Liver (tissue), 9 donors: ENCODE results near the gene CLCN4. TPM values are rescaled to one million over a fixed set of nuclear protein-coding genes. Genes with fewer than 3 reads are reported as not detected.

Experiments
- DNase-seq: peaks from one replicate; pipeline ENCODE4 v3.0.0-alpha.2; 2017; ENCODE audit warnings: low spot score
- H3K27ac ChIP-seq, 2 donors: one replicate each; pipeline ENCODE4 v1.7.0; 2013; ENCODE audit warnings: inconsistent platforms in 2 of 2, low read length in 2 of 2, control low read depth in 1 of 2, low read depth in 1 of 2, mild to moderate bottlenecking in 1 of 2
- H3K27me3 ChIP-seq, 4 donors: one replicate each; pipeline versions ENCODE4 v1.6.1 to v1.7.0; 2013; ENCODE audit warnings: low read length in 3 of 4, inconsistent platforms in 1 of 4, mild to moderate bottlenecking in 1 of 4, moderate library complexity in 1 of 4; ENCODE audit not compliant: control insufficient read depth in 4 of 4, insufficient read depth in 4 of 4
- H3K36me3 ChIP-seq, 4 donors: one replicate each; pipeline versions ENCODE4 v1.6.1 to v1.7.0; 2013; ENCODE audit warnings: low read length in 3 of 4, mild to moderate bottlenecking in 3 of 4, low read depth in 1 of 4, moderate library complexity in 1 of 4; ENCODE audit not compliant: control insufficient read depth in 4 of 4, insufficient read depth in 3 of 4
- H3K4me1 ChIP-seq, 4 donors: one replicate each; pipeline versions ENCODE4 v1.6.1 to v1.7.0; 2013; ENCODE audit warnings: low read length in 3 of 4, mild to moderate bottlenecking in 3 of 4, moderate library complexity in 1 of 4; ENCODE audit not compliant: control insufficient read depth in 4 of 4, insufficient read depth in 4 of 4
- H3K4me3 ChIP-seq, 3 donors: one replicate each; pipeline versions ENCODE4 v1.6.1 to v1.7.0; 2013; ENCODE audit warnings: low read length in 3 of 3, control low read depth in 1 of 3, low read depth in 1 of 3, mild to moderate bottlenecking in 1 of 3
- H3K9ac ChIP-seq, 2 donors: one replicate each; pipeline ENCODE4 v1.7.0; 2013; ENCODE audit warnings: low read length in 2 of 2, mild to moderate bottlenecking in 2 of 2, moderate library complexity in 2 of 2, control low read depth in 1 of 2, low read depth in 1 of 2
- H3K9me3 ChIP-seq, 4 donors: one replicate each; pipeline versions ENCODE4 v1.6.1 to v1.7.0; 2013; ENCODE audit warnings: low read length in 3 of 4; ENCODE audit not compliant: control insufficient read depth in 4 of 4
- EGR1 ChIP-seq, 2 donors: IDR thresholded peaks; 2 replicates each; pipeline ENCODE4 v1.6.1; 2016 to 2018; ENCODE audit warnings: antibody characterized with exemption in 2 of 2, low read depth in 2 of 2
- FOXA1 ChIP-seq: IDR thresholded peaks from 2 replicates; pipeline ENCODE4 v1.6.1; 2016; ENCODE audit warnings: antibody characterized with exemption
- GABPA ChIP-seq, 2 donors: IDR thresholded peaks in 1 of 2; conservative IDR thresholded peaks in 1 of 2; 2 replicates each; pipeline ENCODE4 v1.6.1; 2016; ENCODE audit warnings: antibody characterized with exemption in 2 of 2, mild to moderate bottlenecking in 1 of 2, moderate library complexity in 1 of 2
- HNF4A ChIP-seq, 2 donors: conservative IDR thresholded peaks; 2 replicates each; pipeline ENCODE4 v1.6.1; 2016; ENCODE audit warnings: antibody characterized with exemption in 2 of 2, mild to moderate bottlenecking in 2 of 2
- HNF4G ChIP-seq: IDR thresholded peaks from 2 replicates; pipeline ENCODE4 v1.6.1; 2016; ENCODE audit warnings: antibody characterized with exemption
- JUND ChIP-seq, 2 donors: IDR thresholded peaks; 2 replicates each; pipeline ENCODE4 v1.6.1; 2016; ENCODE audit warnings: antibody characterized with exemption in 2 of 2
- NR2F2 ChIP-seq: IDR thresholded peaks from 2 replicates; pipeline ENCODE4 v1.6.1; 2016; ENCODE audit warnings: antibody characterized with exemption
- RAD21 ChIP-seq, 2 donors: IDR thresholded peaks; 2 replicates each; pipeline ENCODE4 v1.6.1; 2016; ENCODE audit warnings: antibody characterized with exemption in 2 of 2, mild to moderate bottlenecking in 2 of 2
- RXRA ChIP-seq, 2 donors: IDR thresholded peaks; 2 replicates each; pipeline ENCODE4 v1.6.1; 2017 to 2018; ENCODE audit warnings: antibody characterized with exemption in 2 of 2, mild to moderate bottlenecking in 1 of 2
- SP1 ChIP-seq: IDR thresholded peaks from 2 replicates; pipeline ENCODE4 v1.6.1; 2018; ENCODE audit warnings: antibody characterized with exemption, mild to moderate bottlenecking
- TAF1 ChIP-seq: conservative IDR thresholded peaks from 2 replicates; pipeline ENCODE4 v1.6.1; 2016; ENCODE audit warnings: antibody characterized with exemption, mild to moderate bottlenecking
- WGBS: extraction: QIAGEN DNeasy Blood & Tissue Kit; methylation state at CpG from one replicate; pipeline ENCODE4 v1.1.7; 2013; 5-methylcytosine and 5-hydroxymethylcytosine counted together
- polyA plus RNA-seq, 2 donors: library from polyadenylated mRNA; stranded (reverse) in 1 of 2; unstranded in 1 of 2; fragments of 200-250 nt in 1 of 2; fragments of >200 nt in 1 of 2; fragmentation: Nextera tagmentation in 1 of 2; extraction: Ambion mirVana in 1 of 2; gene quantifications; one replicate each; pipeline versions ENCODE4 v1.2.1 to v1.2.3, GENCODE V29; 2013 to 2015
- total RNA-seq, 2 donors: library from RNA; depleted of rRNA; stranded (reverse); fragments of >200 nt; gene quantifications; one replicate each; pipeline ENCODE4 v1.2.3, GENCODE V29; 2014
- TF ChIP-seq, protein P1 (sequence below): IDR thresholded peaks from 2 replicates; pipeline ENCODE4 v1.6.1; 2016; ENCODE audit warnings: antibody characterized with exemption
- TF ChIP-seq, protein P2 (sequence below): fragments of 150-350 bp; IDR thresholded peaks from 2 replicates; pipeline ENCODE4 v1.5.1; 2017; ENCODE audit warnings: improper control_type of control experiment, low read depth, low read length; ENCODE audit not compliant: missing input control
- TF ChIP-seq, protein P3 (sequence below): IDR thresholded peaks from 2 replicates; pipeline ENCODE4 v1.6.1; 2016; ENCODE audit warnings: antibody characterized with exemption
- TF ChIP-seq, protein P4 (sequence below): IDR thresholded peaks from 2 replicates; pipeline ENCODE4 v1.6.1; 2016; ENCODE audit warnings: antibody characterized with exemption, mild to moderate bottlenecking
- TF ChIP-seq, protein P5 (sequence below): IDR thresholded peaks from 2 replicates; pipeline ENCODE4 v1.6.1; 2016; ENCODE audit warnings: antibody characterized with exemption
- donor health status: healthy.
- donor health status: healthy.
- donor health status: healthy.
- donor health status: healthy.
- donor health status: healthy.

CLCN4 gene
- total and polyA plus RNA-seq, 4 donors = 1.5 to 10.9 (median 4.0) TPM

DNA sequence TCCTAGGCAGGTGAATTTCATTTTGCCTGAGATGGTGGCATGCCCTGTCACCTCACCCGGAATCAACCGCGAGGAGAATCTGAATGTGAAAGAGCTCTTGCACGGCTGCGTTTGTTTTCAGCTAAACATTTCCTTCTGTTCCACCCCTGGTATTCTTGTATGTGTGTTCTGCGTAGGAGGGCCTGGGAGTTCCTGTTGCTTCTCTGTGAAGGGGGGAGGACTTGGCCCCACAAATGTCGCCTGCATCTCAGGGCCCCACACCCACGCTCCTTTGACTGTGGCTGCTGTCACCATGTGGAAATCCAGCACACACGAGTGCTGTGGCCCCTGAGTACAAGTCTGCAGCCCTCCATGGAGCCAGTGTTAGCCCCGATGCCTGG, 45.8 kb upstream of the CLCN4 start:
- H3K27me3 ChIP-seq = no peaks in the 10 kb centered on the region
- DNase-seq = no peak
- peak overlapping the region; percentile 42 to 56 for H3K27ac ChIP-seq
- H3K9me3 ChIP-seq = no peaks in the 10 kb centered on the region
- no peak overlapping the region for H3K4me3 ChIP-seq
- H3K4me1 ChIP-seq = peaks cover 0 to 5% (median 0%) of the 10 kb centered on the region in 4 donors
- TF ChIP-seq, protein P1, sequence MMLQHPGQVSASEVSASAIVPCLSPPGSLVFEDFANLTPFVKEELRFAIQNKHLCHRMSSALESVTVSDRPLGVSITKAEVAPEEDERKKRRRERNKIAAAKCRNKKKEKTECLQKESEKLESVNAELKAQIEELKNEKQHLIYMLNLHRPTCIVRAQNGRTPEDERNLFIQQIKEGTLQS = no peak
- TF ChIP-seq, protein P2, sequence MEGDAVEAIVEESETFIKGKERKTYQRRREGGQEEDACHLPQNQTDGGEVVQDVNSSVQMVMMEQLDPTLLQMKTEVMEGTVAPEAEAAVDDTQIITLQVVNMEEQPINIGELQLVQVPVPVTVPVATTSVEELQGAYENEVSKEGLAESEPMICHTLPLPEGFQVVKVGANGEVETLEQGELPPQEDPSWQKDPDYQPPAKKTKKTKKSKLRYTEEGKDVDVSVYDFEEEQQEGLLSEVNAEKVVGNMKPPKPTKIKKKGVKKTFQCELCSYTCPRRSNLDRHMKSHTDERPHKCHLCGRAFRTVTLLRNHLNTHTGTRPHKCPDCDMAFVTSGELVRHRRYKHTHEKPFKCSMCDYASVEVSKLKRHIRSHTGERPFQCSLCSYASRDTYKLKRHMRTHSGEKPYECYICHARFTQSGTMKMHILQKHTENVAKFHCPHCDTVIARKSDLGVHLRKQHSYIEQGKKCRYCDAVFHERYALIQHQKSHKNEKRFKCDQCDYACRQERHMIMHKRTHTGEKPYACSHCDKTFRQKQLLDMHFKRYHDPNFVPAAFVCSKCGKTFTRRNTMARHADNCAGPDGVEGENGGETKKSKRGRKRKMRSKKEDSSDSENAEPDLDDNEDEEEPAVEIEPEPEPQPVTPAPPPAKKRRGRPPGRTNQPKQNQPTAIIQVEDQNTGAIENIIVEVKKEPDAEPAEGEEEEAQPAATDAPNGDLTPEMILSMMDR = no peak
- TF ChIP-seq HNF4A (conservative IDR thresholded peaks at IDR 0.05) = no peak
- TF ChIP-seq, protein P3, sequence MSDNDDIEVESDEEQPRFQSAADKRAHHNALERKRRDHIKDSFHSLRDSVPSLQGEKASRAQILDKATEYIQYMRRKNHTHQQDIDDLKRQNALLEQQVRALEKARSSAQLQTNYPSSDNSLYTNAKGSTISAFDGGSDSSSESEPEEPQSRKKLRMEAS = no peak
- TF ChIP-seq TAF1 = no peak
- TF ChIP-seq FOXA1 = no peak
- TF ChIP-seq RAD21 (IDR thresholded peaks at IDR 0.05) = no peak
- TF ChIP-seq SP1 = no peak
- no peak for TF ChIP-seq NR2F2
- TF ChIP-seq JUND (IDR thresholded peaks at IDR 0.05) = no peak
- no peak for TF ChIP-seq HNF4G
- TF ChIP-seq RXRA (IDR thresholded peaks at IDR 0.05) = no peak
- TF ChIP-seq, protein P4, sequence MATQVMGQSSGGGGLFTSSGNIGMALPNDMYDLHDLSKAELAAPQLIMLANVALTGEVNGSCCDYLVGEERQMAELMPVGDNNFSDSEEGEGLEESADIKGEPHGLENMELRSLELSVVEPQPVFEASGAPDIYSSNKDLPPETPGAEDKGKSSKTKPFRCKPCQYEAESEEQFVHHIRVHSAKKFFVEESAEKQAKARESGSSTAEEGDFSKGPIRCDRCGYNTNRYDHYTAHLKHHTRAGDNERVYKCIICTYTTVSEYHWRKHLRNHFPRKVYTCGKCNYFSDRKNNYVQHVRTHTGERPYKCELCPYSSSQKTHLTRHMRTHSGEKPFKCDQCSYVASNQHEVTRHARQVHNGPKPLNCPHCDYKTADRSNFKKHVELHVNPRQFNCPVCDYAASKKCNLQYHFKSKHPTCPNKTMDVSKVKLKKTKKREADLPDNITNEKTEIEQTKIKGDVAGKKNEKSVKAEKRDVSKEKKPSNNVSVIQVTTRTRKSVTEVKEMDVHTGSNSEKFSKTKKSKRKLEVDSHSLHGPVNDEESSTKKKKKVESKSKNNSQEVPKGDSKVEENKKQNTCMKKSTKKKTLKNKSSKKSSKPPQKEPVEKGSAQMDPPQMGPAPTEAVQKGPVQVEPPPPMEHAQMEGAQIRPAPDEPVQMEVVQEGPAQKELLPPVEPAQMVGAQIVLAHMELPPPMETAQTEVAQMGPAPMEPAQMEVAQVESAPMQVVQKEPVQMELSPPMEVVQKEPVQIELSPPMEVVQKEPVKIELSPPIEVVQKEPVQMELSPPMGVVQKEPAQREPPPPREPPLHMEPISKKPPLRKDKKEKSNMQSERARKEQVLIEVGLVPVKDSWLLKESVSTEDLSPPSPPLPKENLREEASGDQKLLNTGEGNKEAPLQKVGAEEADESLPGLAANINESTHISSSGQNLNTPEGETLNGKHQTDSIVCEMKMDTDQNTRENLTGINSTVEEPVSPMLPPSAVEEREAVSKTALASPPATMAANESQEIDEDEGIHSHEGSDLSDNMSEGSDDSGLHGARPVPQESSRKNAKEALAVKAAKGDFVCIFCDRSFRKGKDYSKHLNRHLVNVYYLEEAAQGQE = no peak
- no peak for TF ChIP-seq EGR1 (IDR thresholded peaks at IDR 0.05; ENCODE audit: low read depth in 2 of 2)
- no peak for TF ChIP-seq GABPA (IDR thresholded peaks at IDR 0.05 in 1 of 2, conservative IDR thresholded peaks at IDR 0.05 in 1 of 2)
- TF ChIP-seq, protein P5, sequence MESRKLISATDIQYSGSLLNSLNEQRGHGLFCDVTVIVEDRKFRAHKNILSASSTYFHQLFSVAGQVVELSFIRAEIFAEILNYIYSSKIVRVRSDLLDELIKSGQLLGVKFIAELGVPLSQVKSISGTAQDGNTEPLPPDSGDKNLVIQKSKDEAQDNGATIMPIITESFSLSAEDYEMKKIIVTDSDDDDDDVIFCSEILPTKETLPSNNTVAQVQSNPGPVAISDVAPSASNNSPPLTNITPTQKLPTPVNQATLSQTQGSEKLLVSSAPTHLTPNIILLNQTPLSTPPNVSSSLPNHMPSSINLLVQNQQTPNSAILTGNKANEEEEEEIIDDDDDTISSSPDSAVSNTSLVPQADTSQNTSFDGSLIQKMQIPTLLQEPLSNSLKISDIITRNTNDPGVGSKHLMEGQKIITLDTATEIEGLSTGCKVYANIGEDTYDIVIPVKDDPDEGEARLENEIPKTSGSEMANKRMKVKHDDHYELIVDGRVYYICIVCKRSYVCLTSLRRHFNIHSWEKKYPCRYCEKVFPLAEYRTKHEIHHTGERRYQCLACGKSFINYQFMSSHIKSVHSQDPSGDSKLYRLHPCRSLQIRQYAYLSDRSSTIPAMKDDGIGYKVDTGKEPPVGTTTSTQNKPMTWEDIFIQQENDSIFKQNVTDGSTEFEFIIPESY = no peak
- no peaks in the 10 kb centered on the region for H3K36me3 ChIP-seq
- WGBS = 65% methylated on average over 10 of the region's 10 CpGs
- no peak overlapping the region for H3K9ac ChIP-seq
